ENCODE results near the gene RASGRP1.

- no peak for TF ChIP-seq CTCF (conservative IDR thresholded peaks at IDR 0.05 in 1 of 2, IDR thresholded peaks at IDR 0.05 in 1 of 2; ENCODE audit: low read depth in 1 of 2, low read length in 2 of 2)
- TF ChIP-seq EZH2 (IDR thresholded peaks at IDR 0.05; ENCODE audit: low read length, missing control alignments), result no peak
Observed at GRCh38 chr15:38504680-38505467, 59.7 kb downstream of the RASGRP1 start.

All from fibroblast of lung (primary cell).